ENCODE measurements around the gene ACTN4.
A peak's percentile ranks its signal among the peaks of the same experiment; 100 is the strongest.

Gene ACTN4

GRCh38 chr19:38617283-38617763 is 30.1 kb upstream of the ACTN4 start:
- peaks cover 12% of the 10 kb centered on the region for H4K20me1 ChIP-seq (ENCODE audit: insufficient read depth, low read length, poor library complexity, severe bottlenecking)
- H3K27me3 ChIP-seq (ENCODE audit: insufficient read depth, low read length, poor library complexity, severe bottlenecking): no peaks in the 10 kb centered on the region
- H3K9ac ChIP-seq (ENCODE audit: low read depth, low read length, poor library complexity, severe bottlenecking): peak overlapping the region; percentile 93
- no peaks in the 10 kb centered on the region for H3K9me2 ChIP-seq (replicated peaks; ENCODE audit: low read depth, low read length)
- H3K9me3 ChIP-seq (ENCODE audit: insufficient read depth, low read depth, low read length): no peaks in the 10 kb centered on the region
- H3K4me2 ChIP-seq (ENCODE audit: low read depth, low read length, poor library complexity, severe bottlenecking): peak overlapping the region; percentile 88
- peaks cover 4% of the 10 kb centered on the region; the same call in 1 of the 2 replicates for H3K36me3 ChIP-seq (ENCODE audit: insufficient read depth, low read length)
- peak overlapping the region; percentile 85 for H2AFZ ChIP-seq (ENCODE audit: low read length)
- H3F3A ChIP-seq (ENCODE audit: low read depth): peaks cover 6% of the 10 kb centered on the region
- TF ChIP-seq EZH2phosphoT487 (IDR thresholded peaks at IDR 0.05; ENCODE audit: borderline replicate concordance) (no peak), CTCF (conservative IDR thresholded peaks at IDR 0.05; ENCODE audit: low read length) (no peak)
- H3K4me3 ChIP-seq (ENCODE audit: low read length, poor library complexity, severe bottlenecking): peak overlapping the region; percentile 88
- peaks cover 50% of the 10 kb centered on the region for H3K79me2 ChIP-seq (ENCODE audit: insufficient read depth, low read length)
- H3K4me1 ChIP-seq (ENCODE audit: insufficient read depth, low read length, poor library complexity, severe bottlenecking): peaks cover 37% of the 10 kb centered on the region

GRCh38 chr19:38617764-38618589 is 29.5 kb upstream of the ACTN4 start, which contains the start of gene MAP4K1:
MAP4K1 (minus strand) TSS chr19:38617953; CDS start chr19:38617895, 58 bp downstream.
- Histone ChIP-seq H3F3A (ENCODE audit: low read depth) (peaks cover 6% of the 10 kb centered on the region), H3K9me2 (replicated peaks; ENCODE audit: low read depth, low read length) (no peaks in the 10 kb centered on the region), H3K4me3 (ENCODE audit: low read length, poor library complexity, severe bottlenecking) (peak within 1 kb of the TSS; percentile 88), H3K4me2 (ENCODE audit: low read depth, low read length, poor library complexity, severe bottlenecking) (peak within 1 kb of the TSS; percentile 88), H3K4me1 (ENCODE audit: insufficient read depth, low read length, poor library complexity, severe bottlenecking) (peaks cover 37% of the 10 kb centered on the region), H2AFZ (ENCODE audit: low read length) (peak within 1 kb of the TSS; percentile 85), H3K9ac (ENCODE audit: low read depth, low read length, poor library complexity, severe bottlenecking) (peak within 1 kb of the TSS; percentile 93), H3K36me3 (ENCODE audit: insufficient read depth, low read length) (peaks cover 4% of the 10 kb centered on the region; the same call in 1 of the 2 replicates), H4K20me1 (ENCODE audit: insufficient read depth, low read length, poor library complexity, severe bottlenecking) (peaks cover 12% of the 10 kb centered on the region), H3K79me2 (ENCODE audit: insufficient read depth, low read length) (peaks cover 50% of the 10 kb centered on the region), H3K9me3 (ENCODE audit: insufficient read depth, low read depth, low read length) (no peaks in the 10 kb centered on the region), H3K27me3 (ENCODE audit: insufficient read depth, low read length, poor library complexity, severe bottlenecking) (no peaks in the 10 kb centered on the region)
- TF ChIP-seq CTCF (conservative IDR thresholded peaks at IDR 0.05; ENCODE audit: low read length) (no peak), EZH2phosphoT487 (IDR thresholded peaks at IDR 0.05; ENCODE audit: borderline replicate concordance) (no peak)

GRCh38 chr19:38618590-38619360 is 28.7 kb upstream of the ACTN4 start, which contains the start of gene EIF3K:
EIF3K (plus strand) TSS chr19:38619188; CDS start chr19:38619269, 81 bp downstream.
- Histone ChIP-seq H3K9me3 (ENCODE audit: insufficient read depth, low read depth, low read length) (no peaks in the 10 kb centered on the region), H3K4me1 (ENCODE audit: insufficient read depth, low read length, poor library complexity, severe bottlenecking) (peaks cover 37% of the 10 kb centered on the region), H4K20me1 (ENCODE audit: insufficient read depth, low read length, poor library complexity, severe bottlenecking) (peaks cover 12% of the 10 kb centered on the region), H3K9ac (ENCODE audit: low read depth, low read length, poor library complexity, severe bottlenecking) (peak within 1 kb of the TSS; percentile 93), H3K4me3 (ENCODE audit: low read length, poor library complexity, severe bottlenecking) (peak within 1 kb of the TSS; percentile 88), H3K27me3 (ENCODE audit: insufficient read depth, low read length, poor library complexity, severe bottlenecking) (no peaks in the 10 kb centered on the region), H3K4me2 (ENCODE audit: low read depth, low read length, poor library complexity, severe bottlenecking) (peak within 1 kb of the TSS; percentile 100), H3K79me2 (ENCODE audit: insufficient read depth, low read length) (peaks cover 50% of the 10 kb centered on the region), H3K9me2 (replicated peaks; ENCODE audit: low read depth, low read length) (no peaks in the 10 kb centered on the region), H2AFZ (ENCODE audit: low read length) (peak within 1 kb of the TSS; percentile 85), H3F3A (ENCODE audit: low read depth) (peaks cover 6% of the 10 kb centered on the region), H3K36me3 (ENCODE audit: insufficient read depth, low read length) (peaks cover 7% of the 10 kb centered on the region; the same call in 1 of the 2 replicates)
- TF ChIP-seq EZH2phosphoT487 (IDR thresholded peaks at IDR 0.05; ENCODE audit: borderline replicate concordance): no peak
- TF ChIP-seq CTCF (conservative IDR thresholded peaks at IDR 0.05; ENCODE audit: low read length): no peak
